ENCODE measurements around the gene SMIM1.
A peak's percentile ranks its signal among the peaks of the same experiment; 100 is the strongest.
"Not testable (repeated sequence)": the region's sequence is repeated elsewhere in the genome, so short reads cannot be mapped to it uniquely, and the experiment has no call there.

SMIM1 gene

GRCh38 chr1:3742439-3743298 lies 29.9 kb upstream of the SMIM1 start:
- in situ Hi-C loops (cut with HindIII; ENCODE audit: low pct_unique_long_range_greater_than_20kb, low sequenced_read_pairs): no loop called here
- DNase-seq (ENCODE audit: low read depth in 1 of 2, low spot score in 1 of 2): no peak
- TF ChIP-seq JUND (IDR thresholded peaks at IDR 0.05; ENCODE audit: low read depth): no peak

DNA sequence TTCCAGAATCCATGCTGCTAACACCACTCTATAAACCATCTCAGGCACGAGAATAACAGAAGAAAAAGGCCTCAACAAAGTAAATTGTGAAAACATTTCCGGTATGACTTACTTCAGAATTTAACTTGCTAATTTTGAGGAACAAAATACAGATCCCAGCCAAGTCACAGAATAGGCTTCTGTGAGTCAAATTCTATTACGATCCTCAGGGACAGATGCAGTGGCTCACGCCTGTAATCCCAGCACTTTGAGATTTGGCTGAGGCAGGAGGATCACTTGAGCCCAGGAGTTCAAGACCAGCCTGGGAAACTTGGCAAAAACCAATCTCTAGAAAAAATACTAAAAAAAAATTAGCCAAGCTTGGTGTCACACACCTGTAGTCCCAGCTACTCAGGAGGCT lies 29.1 kb upstream of the SMIM1 start:
- DNase-seq (ENCODE audit: low read depth in 1 of 2, low spot score in 1 of 2): no peak
- in situ Hi-C loops (cut with HindIII; ENCODE audit: low pct_unique_long_range_greater_than_20kb, low sequenced_read_pairs): no loop called here
- TF ChIP-seq JUND (IDR thresholded peaks at IDR 0.05; ENCODE audit: low read depth): no peak

DNA sequence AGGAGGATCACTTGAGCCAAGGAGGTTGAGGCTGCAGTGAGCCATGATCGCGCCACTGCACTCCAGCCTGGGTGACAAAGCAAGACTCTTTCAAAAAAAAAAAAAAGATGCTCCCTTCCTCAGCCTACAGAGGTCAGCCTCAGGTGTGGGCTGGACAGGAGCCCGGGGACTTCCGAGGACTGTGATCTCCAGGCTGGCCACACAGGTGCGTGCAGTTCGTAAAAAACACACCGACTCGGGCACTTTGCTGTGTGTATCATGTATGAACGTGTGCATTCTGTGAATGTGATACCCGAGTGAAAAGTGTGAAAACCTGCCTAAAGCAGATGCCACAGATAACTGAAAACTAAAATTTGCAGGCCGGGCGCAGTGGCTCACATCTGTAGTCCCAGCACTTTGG lies 28.7 kb upstream of the SMIM1 start:
- no peak for DNase-seq (ENCODE audit: low read depth in 1 of 2, low spot score in 1 of 2)
- in situ Hi-C loops (cut with HindIII; ENCODE audit: low pct_unique_long_range_greater_than_20kb, low sequenced_read_pairs): no loop called here
- TF ChIP-seq JUND (IDR thresholded peaks at IDR 0.05; ENCODE audit: low read depth): no peak

DNA sequence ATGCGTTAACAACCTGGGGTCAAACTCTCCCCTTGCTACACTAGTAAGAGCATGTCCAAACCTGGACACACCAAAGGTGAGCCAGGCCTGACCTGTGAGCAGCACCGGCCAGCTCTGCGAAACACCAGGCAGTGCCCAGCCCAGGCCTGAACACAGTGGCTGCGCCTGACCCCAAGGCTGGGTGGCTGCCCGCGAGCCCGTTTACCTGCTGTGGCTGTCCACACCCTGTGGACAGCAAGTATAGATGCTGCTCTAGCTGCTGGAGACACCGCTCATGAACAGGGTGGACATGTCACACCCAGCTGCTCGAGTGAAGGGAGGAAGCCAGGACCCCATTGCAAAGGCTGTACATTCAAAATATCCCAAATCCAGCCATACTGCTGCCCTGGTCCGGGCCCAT lies 27.9 kb upstream of the SMIM1 start:
- in situ Hi-C loops (cut with HindIII; ENCODE audit: low pct_unique_long_range_greater_than_20kb, low sequenced_read_pairs): no loop called here
- TF ChIP-seq JUND (IDR thresholded peaks at IDR 0.05; ENCODE audit: low read depth): no peak
- DNase-seq (ENCODE audit: low read depth in 1 of 2, low spot score in 1 of 2): no peak

DNA sequence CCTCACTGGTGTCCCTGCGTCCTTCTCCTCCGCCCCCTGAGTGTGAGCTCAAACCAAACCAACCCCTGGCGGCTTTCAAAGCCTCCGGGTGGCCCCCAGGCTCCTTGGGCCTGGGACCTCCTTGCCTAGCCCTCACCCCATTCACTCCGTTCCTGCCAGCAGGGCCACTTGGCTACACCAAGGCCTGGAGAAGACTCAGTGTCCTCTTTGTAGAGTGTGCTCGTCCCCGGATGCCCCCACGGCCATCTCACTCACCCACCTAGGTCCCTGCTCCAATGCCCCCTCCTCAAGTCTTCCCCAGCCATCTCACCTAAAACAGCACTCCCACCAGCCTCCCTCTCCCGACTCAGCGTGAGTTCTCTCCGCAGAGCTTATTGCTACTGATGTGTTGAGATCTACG lies 27.5 kb upstream of the SMIM1 start:
- TF ChIP-seq JUND (IDR thresholded peaks at IDR 0.05; ENCODE audit: low read depth): no peak
- DNase-seq (ENCODE audit: low read depth in 1 of 2, low spot score in 1 of 2): no peak
- in situ Hi-C loops (cut with HindIII; ENCODE audit: low pct_unique_long_range_greater_than_20kb, low sequenced_read_pairs): no loop called here

- DNase-seq (ENCODE audit: low read depth in 1 of 2, low spot score in 1 of 2): no peak
- in situ Hi-C loops (cut with HindIII; ENCODE audit: low pct_unique_long_range_greater_than_20kb, low sequenced_read_pairs): no loop called here
- TF ChIP-seq JUND (IDR thresholded peaks at IDR 0.05; ENCODE audit: low read depth): no peak
These were observed 26.8 kb upstream of the SMIM1 start for GRCh38 chr1:3745590-3746381.

GRCh38 chr1:3746389-3746829 lies 26.1 kb upstream of the SMIM1 start:
- no peak for TF ChIP-seq JUND (IDR thresholded peaks at IDR 0.05; ENCODE audit: low read depth)

DNA sequence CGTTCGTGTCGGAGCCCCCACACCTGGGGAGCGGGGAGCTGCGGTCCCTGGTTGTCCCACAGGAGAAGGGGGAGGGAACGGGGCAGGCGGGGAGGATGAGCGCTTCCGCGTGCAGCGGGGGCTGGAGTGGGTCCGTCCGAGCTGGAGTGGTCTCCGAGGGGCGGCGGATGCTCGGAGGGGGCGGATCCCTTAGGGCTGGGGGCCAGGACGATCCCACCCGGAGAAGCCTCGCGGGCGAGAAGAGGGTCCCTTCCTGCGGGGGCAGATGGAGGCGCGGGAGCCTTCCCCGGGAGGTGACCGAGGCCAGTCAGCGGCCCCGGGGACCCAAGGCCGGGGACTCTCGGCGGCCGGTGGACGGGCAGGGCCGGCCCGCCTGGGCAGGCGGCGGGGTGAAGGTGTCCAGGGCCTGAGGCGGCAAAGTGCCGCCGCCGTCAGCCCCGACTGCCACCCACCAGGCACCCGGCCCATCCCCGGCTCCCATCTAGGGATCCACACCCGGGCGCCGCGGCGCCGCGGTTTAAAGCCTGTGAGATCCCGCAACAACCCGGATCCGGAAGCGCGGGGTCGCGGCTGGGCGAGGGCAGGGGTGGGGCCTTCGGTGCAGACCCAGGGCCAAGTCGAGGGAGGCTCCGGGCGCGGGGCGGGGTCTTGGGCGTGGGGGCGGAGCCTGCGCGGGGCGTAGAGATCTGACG lies 25.6 kb upstream of the SMIM1 start:
- peak; percentile 75 to 78 for DNase-seq (ENCODE audit: low read depth in 1 of 2, low spot score in 1 of 2)
- in situ Hi-C loops (cut with HindIII; ENCODE audit: low pct_unique_long_range_greater_than_20kb, low sequenced_read_pairs): no loop called here
- TF ChIP-seq JUND (IDR thresholded peaks at IDR 0.05; ENCODE audit: low read depth): no peak

More at GRCh38 chr1:3746389-3746829, 26.1 kb upstream of the SMIM1 start:
- DNase-seq (ENCODE audit: low read depth in 1 of 2, low spot score in 1 of 2): no peak
- in situ Hi-C loops (cut with HindIII; ENCODE audit: low pct_unique_long_range_greater_than_20kb, low sequenced_read_pairs): no loop called here

- no peak for TF ChIP-seq JUND (IDR thresholded peaks at IDR 0.05; ENCODE audit: low read depth)
- in situ Hi-C loops (cut with HindIII; ENCODE audit: low pct_unique_long_range_greater_than_20kb, low sequenced_read_pairs): no loop called here
- DNase-seq (ENCODE audit: low read depth in 1 of 2, low spot score in 1 of 2): no peak
These were observed 25.1 kb upstream of the SMIM1 start for GRCh38 chr1:3747522-3747848.

GRCh38 chr1:3747903-3748302 lies 24.6 kb upstream of the SMIM1 start:
- in situ Hi-C loops (cut with HindIII; ENCODE audit: low pct_unique_long_range_greater_than_20kb, low sequenced_read_pairs): no loop called here
- TF ChIP-seq JUND (IDR thresholded peaks at IDR 0.05; ENCODE audit: low read depth): no peak
- no peak for DNase-seq (ENCODE audit: low read depth in 1 of 2, low spot score in 1 of 2)

- in situ Hi-C loops (cut with HindIII; ENCODE audit: low pct_unique_long_range_greater_than_20kb, low sequenced_read_pairs); DNase-seq (ENCODE audit: low read depth in 1 of 2, low spot score in 1 of 2): not testable (repeated sequence)
These were observed 24.1 kb upstream of the SMIM1 start for GRCh38 chr1:3748316-3748900.

DNA sequence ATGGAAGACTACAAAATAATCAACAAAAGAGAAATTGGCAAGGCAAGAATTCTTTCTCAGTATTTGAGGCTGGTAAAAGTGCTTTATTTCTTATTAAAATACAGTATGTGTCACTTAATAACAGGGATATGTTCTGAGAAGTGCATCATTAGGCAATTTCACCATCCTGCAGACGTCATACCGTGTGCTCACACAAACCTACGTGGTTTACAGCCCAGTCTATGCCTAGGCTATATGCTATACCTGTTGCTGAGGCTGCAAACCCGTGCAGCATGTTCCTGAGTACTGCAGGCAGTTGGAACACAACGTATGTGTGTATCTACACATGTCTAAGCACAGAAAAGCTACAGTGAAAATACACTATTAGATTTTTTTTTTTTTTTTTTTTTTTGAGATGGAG lies 23.0 kb upstream of the SMIM1 start:
- DNase-seq (ENCODE audit: low read depth in 1 of 2, low spot score in 1 of 2): no peak
- TF ChIP-seq JUND (IDR thresholded peaks at IDR 0.05; ENCODE audit: low read depth): no peak
- in situ Hi-C loops (cut with HindIII; ENCODE audit: low pct_unique_long_range_greater_than_20kb, low sequenced_read_pairs): no loop called here
